GM12878 (cell line): ENCODE data around the gene MYL12A. TPM values are rescaled to one million over a fixed set of nuclear protein-coding genes. Genes with fewer than 3 reads are reported as not detected.
A peak's percentile ranks its signal among the peaks of the same experiment; 100 is the strongest.

Experiments
- CEBPB ChIP-seq, 2 experiments: fragments of 150-350 bp in 1 of 2; IDR thresholded peaks; 2 replicates each; pipeline ENCODE4 v1.6.1; 2012 to 2014; ENCODE audit warnings: low read depth in 2 of 2, low read length in 2 of 2, borderline replicate concordance in 1 of 2, inconsistent platforms in 1 of 2
- CHD1 ChIP-seq: IDR thresholded peaks from 2 replicates; pipeline ENCODE4 v1.6.1; 2012; ENCODE audit warnings: low read depth, low read length, improper control_type of control experiment
- ELK1 ChIP-seq: IDR thresholded peaks from 2 replicates; pipeline ENCODE4 v1.6.1; 2012; ENCODE audit warnings: low read depth, low read length, improper control_type of control experiment
- FOXK2 ChIP-seq: fragments of 450-650 bp; IDR thresholded peaks from 2 replicates; pipeline ENCODE4 v1.6.1; 2017; ENCODE audit warnings: mild to moderate bottlenecking, moderate library complexity
- FOXM1 ChIP-seq: IDR thresholded peaks from 2 replicates; pipeline ENCODE4 v1.6.1; 2012; ENCODE audit warnings: low read depth, mild to moderate bottlenecking, inconsistent platforms, low read length, moderate library complexity
- HCFC1 ChIP-seq: fragments of 150-350 bp; IDR thresholded peaks from 2 replicates; pipeline ENCODE4 v1.6.1; 2014; ENCODE audit warnings: low read length
- IKZF2 ChIP-seq, 2 experiments: fragments of 450-650 bp; IDR thresholded peaks; 2 replicates each; pipeline ENCODE4 v1.6.1; 2017; ENCODE audit warnings: mild to moderate bottlenecking in 2 of 2, moderate library complexity in 2 of 2
- LARP7 ChIP-seq: fragments of 450-650 bp; IDR thresholded peaks from 2 replicates; pipeline ENCODE4 v1.6.1; 2017; ENCODE audit warnings: mild to moderate bottlenecking
- PAX5 ChIP-seq: IDR thresholded peaks from 2 replicates; pipeline ENCODE4 v1.6.1; 2011; ENCODE audit warnings: low read depth, low read length, borderline replicate concordance
- SKIL ChIP-seq: fragments of 450-650 bp; IDR thresholded peaks from 2 replicates; pipeline ENCODE4 v1.6.1; 2017; ENCODE audit warnings: mild to moderate bottlenecking, low read depth, inconsistent platforms; ENCODE audit not compliant: poor library complexity, severe bottlenecking
- SMAD5 ChIP-seq: IDR thresholded peaks from 2 replicates; pipeline ENCODE4 v1.6.1; 2016; ENCODE audit warnings: antibody characterized with exemption, low read depth
- SMARCA5 ChIP-seq: fragments of 450-650 bp; IDR thresholded peaks from 2 replicates; pipeline ENCODE4 v1.6.1; 2017; ENCODE audit warnings: mild to moderate bottlenecking
- SP1 ChIP-seq: IDR thresholded peaks from one replicate; pipeline ENCODE4 v1.6.1; 2011; ENCODE audit warnings: low read depth, low read length
- SPI1 ChIP-seq: IDR thresholded peaks from 2 replicates; pipeline ENCODE4 v1.6.1; 2011; ENCODE audit warnings: low read depth, mild to moderate bottlenecking, low read length, moderate library complexity, borderline replicate concordance; ENCODE audit not compliant: insufficient read depth
- TCF7 ChIP-seq: IDR thresholded peaks from 2 replicates; pipeline ENCODE4 v1.6.1; 2014; ENCODE audit warnings: antibody characterized with exemption, borderline replicate concordance
- ZNF384 ChIP-seq: IDR thresholded peaks from 2 replicates; pipeline ENCODE4 v1.6.1; 2012; ENCODE audit warnings: low read depth, mild to moderate bottlenecking, low read length, improper control_type of control experiment, borderline replicate concordance
- ZNF622 ChIP-seq: fragments of 450-650 bp; IDR thresholded peaks from 2 replicates; pipeline ENCODE4 v1.6.1; 2017; ENCODE audit warnings: mild to moderate bottlenecking, inconsistent platforms
- ZNF687 ChIP-seq: fragments of 450-650 bp; IDR thresholded peaks from 2 replicates; pipeline ENCODE4 v1.6.1; 2017; ENCODE audit warnings: mild to moderate bottlenecking, moderate library complexity
- polyA plus RNA-seq, 11 experiments: library from polyadenylated mRNA; depleted of rRNA in 4 of 11; unstranded in 6 of 11; stranded (reverse) in 5 of 11; fragments of >200 nt; fragmentation: Nextera tagmentation in 4 of 11; fragmentation: Illumina TruSeq in 1 of 11; extraction: Ambion mirVana in 4 of 11; extraction: Trizol in 1 of 11; gene quantifications; 1 replicate in 1 of 11; 2 replicates in 10 of 11; pipeline versions ENCODE4 v1.2.1 to v1.2.3, GENCODE V29; 2011 to 2016; ENCODE audit warnings: inconsistent platforms in 2 of 11, missing spikeins in 2 of 11, low read depth in 1 of 11
- total RNA-seq, 4 experiments: library from RNA; depleted of rRNA in 3 of 4; stranded (reverse); fragments of >200 nt in 3 of 4; fragmentation: Illumina TruSeq in 1 of 4; extraction: Trizol in 1 of 4; gene quantifications; 2 replicates each; pipeline versions ENCODE4 v1.2.1 to v1.2.3, GENCODE V29; 2013 to 2021
- TF ChIP-seq, protein P1 (sequence below): fragments of 450-650 bp; IDR thresholded peaks from 2 replicates; pipeline ENCODE4 v1.6.1; 2017; ENCODE audit warnings: mild to moderate bottlenecking, moderate library complexity

MYL12A gene
- total and polyA plus RNA-seq, 10 of the 15 experiments (the other 5 are each of a cell fraction or from before 2014, with no cell fraction given) = 488 to 1,663 (median 924) TPM

GRCh38 chr18:3261373-3262233, 14.0 kb downstream of the MYL12A start, which contains the start of gene MYL12B (continued):
- TF ChIP-seq IKZF2 (IDR thresholded peaks at IDR 0.05) (peak; percentile 68 to 84), FOXK2 (peak; percentile 98), HCFC1 (no peak; the same call in 1 of the 2 replicates), ZNF622 (no peak), LARP7 (peak; percentile 96), SP1 (no peak), SKIL (peak; percentile 61), PAX5 (no peak), SPI1 (no peak; the same call in 1 of the 2 replicates), TCF7 (peak; percentile 25; the same call in 1 of the 2 replicates), ZNF384 (no peak), FOXM1 (peak; percentile 70), CEBPB (IDR thresholded peaks at IDR 0.05; ENCODE audit: borderline replicate concordance in 1 of 2, low read depth in 2 of 2, low read length in 2 of 2) (no peak), CHD1 (peak; percentile 97), SMAD5 (no peak; the same call in 1 of the 2 replicates), ELK1 (peak; percentile 78), SMARCA5 (no peak), ZNF687 (peak; percentile 13; the same call in 1 of the 2 replicates)
- TF ChIP-seq, protein P1, sequence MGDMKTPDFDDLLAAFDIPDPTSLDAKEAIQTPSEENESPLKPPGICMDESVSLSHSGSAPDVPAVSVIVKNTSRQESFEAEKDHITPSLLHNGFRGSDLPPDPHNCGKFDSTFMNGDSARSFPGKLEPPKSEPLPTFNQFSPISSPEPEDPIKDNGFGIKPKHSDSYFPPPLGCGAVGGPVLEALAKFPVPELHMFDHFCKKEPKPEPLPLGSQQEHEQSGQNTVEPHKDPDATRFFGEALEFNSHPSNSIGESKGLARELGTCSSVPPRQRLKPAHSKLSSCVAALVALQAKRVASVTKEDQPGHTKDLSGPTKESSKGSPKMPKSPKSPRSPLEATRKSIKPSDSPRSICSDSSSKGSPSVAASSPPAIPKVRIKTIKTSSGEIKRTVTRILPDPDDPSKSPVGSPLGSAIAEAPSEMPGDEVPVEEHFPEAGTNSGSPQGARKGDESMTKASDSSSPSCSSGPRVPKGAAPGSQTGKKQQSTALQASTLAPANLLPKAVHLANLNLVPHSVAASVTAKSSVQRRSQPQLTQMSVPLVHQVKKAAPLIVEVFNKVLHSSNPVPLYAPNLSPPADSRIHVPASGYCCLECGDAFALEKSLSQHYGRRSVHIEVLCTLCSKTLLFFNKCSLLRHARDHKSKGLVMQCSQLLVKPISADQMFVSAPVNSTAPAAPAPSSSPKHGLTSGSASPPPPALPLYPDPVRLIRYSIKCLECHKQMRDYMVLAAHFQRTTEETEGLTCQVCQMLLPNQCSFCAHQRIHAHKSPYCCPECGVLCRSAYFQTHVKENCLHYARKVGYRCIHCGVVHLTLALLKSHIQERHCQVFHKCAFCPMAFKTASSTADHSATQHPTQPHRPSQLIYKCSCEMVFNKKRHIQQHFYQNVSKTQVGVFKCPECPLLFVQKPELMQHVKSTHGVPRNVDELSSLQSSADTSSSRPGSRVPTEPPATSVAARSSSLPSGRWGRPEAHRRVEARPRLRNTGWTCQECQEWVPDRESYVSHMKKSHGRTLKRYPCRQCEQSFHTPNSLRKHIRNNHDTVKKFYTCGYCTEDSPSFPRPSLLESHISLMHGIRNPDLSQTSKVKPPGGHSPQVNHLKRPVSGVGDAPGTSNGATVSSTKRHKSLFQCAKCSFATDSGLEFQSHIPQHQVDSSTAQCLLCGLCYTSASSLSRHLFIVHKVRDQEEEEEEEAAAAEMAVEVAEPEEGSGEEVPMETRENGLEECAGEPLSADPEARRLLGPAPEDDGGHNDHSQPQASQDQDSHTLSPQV = no peak
